22Rv1 (cell line): Measurements from ENCODE around the gene CD14.

Experiments used
- CTCF ChIP-seq: fragments of 450-650 bp; IDR thresholded peaks from 2 replicates; pipeline ENCODE4 v1.5.1; 2017; ENCODE audit warnings: mild to moderate bottlenecking
- ZFX ChIP-seq: fragments of 450-650 bp; IDR thresholded peaks from 2 replicates; pipeline ENCODE4 v1.6.1; 2017; ENCODE audit warnings: antibody characterized with exemption, borderline replicate concordance

DNA sequence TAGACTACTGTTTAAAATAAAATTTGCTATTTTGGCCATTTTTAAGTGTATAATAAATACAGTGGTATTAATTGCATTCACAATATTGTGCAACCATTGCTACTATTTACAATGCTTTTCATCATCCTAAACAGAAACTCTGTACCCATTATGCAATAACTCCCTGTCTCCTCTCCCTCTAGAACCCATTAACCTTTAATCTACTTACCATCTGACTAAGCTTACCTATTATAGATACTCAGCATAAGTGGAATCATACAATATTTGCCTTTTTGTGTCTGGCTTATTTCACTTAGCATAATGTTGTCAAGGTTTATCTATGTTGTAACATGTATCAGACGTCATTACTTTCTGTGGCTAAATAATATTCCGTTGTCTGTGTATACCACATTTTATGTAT is 25.9 kb downstream of the CD14 start:
- no peak for TF ChIP-seq CTCF
- no peak for TF ChIP-seq ZFX
